ENCODE results near the gene TESK2.

Gene TESK2

GRCh38 chr1:45348609-45348965 is 142.4 kb downstream of the TESK2 start:
- DNase-seq (ENCODE audit: low spot score): no peak
- no peak for TF ChIP-seq CTCF (IDR thresholded peaks at IDR 0.05; ENCODE audit: extremely low read depth, missing control alignments)

- no peak for TF ChIP-seq CTCF (IDR thresholded peaks at IDR 0.05; ENCODE audit: extremely low read depth, missing control alignments)
- DNase-seq (ENCODE audit: low spot score): no peak
These were observed 142.9 kb downstream of the TESK2 start for GRCh38 chr1:45348020-45348419.

- TF ChIP-seq CTCF (IDR thresholded peaks at IDR 0.05; ENCODE audit: extremely low read depth, missing control alignments): no peak
- DNase-seq (ENCODE audit: low spot score): no peak
These were observed 144.5 kb downstream of the TESK2 start for GRCh38 chr1:45346473-45346872.

GRCh38 chr1:45345014-45345413 is 145.9 kb downstream of the TESK2 start:
- TF ChIP-seq CTCF (IDR thresholded peaks at IDR 0.05; ENCODE audit: extremely low read depth, missing control alignments): no peak
- DNase-seq (ENCODE audit: low spot score): no peak

GRCh38 chr1:45344499-45344898 is 146.5 kb downstream of the TESK2 start:
- DNase-seq (ENCODE audit: low spot score): no peak
- no peak for TF ChIP-seq CTCF (IDR thresholded peaks at IDR 0.05; ENCODE audit: extremely low read depth, missing control alignments)

GRCh38 chr1:45340816-45341466 is 150.0 kb downstream of the TESK2 start:
- no peak for DNase-seq (ENCODE audit: low spot score)
- TF ChIP-seq CTCF (IDR thresholded peaks at IDR 0.05; ENCODE audit: extremely low read depth, missing control alignments): no peak

- peak; percentile 92 for DNase-seq (ENCODE audit: low spot score)
These were observed 151.0 kb downstream of the TESK2 start, which contains the start of the genes MUTYH and TOE1 for GRCh38 chr1:45339789-45340558. Gene MUTYH (minus strand): TSS chr1:45340440. CDS start chr1:45334505, 5,935 bp downstream. Gene TOE1 (plus strand): TSS chr1:45340170. CDS start chr1:45340253, 83 bp downstream.

More at GRCh38 chr1:45339789-45340558, 151.0 kb downstream of the TESK2 start, which contains the start of the genes MUTYH and TOE1:
- TF ChIP-seq CTCF (IDR thresholded peaks at IDR 0.05; ENCODE audit: extremely low read depth, missing control alignments): no peak
